MM.1S (cell line): ENCODE results near the gene GTPBP3.
"Not testable (repeated sequence)": the region's sequence is repeated elsewhere in the genome, so short reads cannot be mapped to it uniquely, and the experiment has no call there.

ENCODE experiments used
- CTCF ChIP-seq: fragments of 300-600 bp; sonication (generic); IDR thresholded peaks from 2 replicates; pipeline ENCODE4 v1.5.1; 2016; ENCODE audit warnings: antibody characterized with exemption, low read length, mixed read lengths
- EZH2 ChIP-seq: fragments of 300-600 bp; sonication (generic); optimal IDR thresholded peaks from 2 replicates; pipeline ENCODE3; 2017; ENCODE audit warnings: low read depth, mild to moderate bottlenecking, antibody characterized with exemption, low read length, mixed read lengths

- not testable (repeated sequence) for TF ChIP-seq CTCF, EZH2
These were observed 26.7 kb downstream of the GTPBP3 start for GRCh38 chr19:17363852-17364605.
